Kidney epithelial cell (primary cell): Measurements from ENCODE around the gene MCOLN2. TPM values are rescaled to one million over a fixed set of nuclear protein-coding genes. Genes with fewer than 3 reads are reported as not detected.

Experiments used
- DNase-seq: peaks from one replicate; pipeline ENCODE4 v3.0.0-alpha.2; 2010; ENCODE audit warnings: low read depth
- H3K27me3 ChIP-seq: 2 replicates; pipeline ENCODE4 v1.6.0; 2011; ENCODE audit warnings: low read length; ENCODE audit not compliant: control insufficient read depth, insufficient read depth
- H3K36me3 ChIP-seq: 2 replicates; pipeline ENCODE4 v1.5.1; 2011; ENCODE audit warnings: low read length; ENCODE audit not compliant: control insufficient read depth, insufficient read depth
- H3K4me3 ChIP-seq: 2 replicates; pipeline ENCODE4 v1.5.1; 2011; ENCODE audit warnings: low read depth, mild to moderate bottlenecking, control low read depth, low read length
- total RNA-seq: library from RNA; depleted of rRNA; stranded (reverse); fragments of >200 nt; gene quantifications from 2 replicates; pipeline ENCODE4 v1.2.3, GENCODE V29; 2015
- TF ChIP-seq, protein P1 (sequence below): IDR thresholded peaks from 2 replicates; pipeline ENCODE4 v1.5.1; 2011; ENCODE audit warnings: mild to moderate bottlenecking, moderate library complexity, low read length, control low read depth, inconsistent platforms; ENCODE audit not compliant: insufficient read depth, poor library complexity, severe bottlenecking

MCOLN2 gene
- total RNA-seq, 1 donor from 2014 or later, result 0.46 TPM

DNA sequence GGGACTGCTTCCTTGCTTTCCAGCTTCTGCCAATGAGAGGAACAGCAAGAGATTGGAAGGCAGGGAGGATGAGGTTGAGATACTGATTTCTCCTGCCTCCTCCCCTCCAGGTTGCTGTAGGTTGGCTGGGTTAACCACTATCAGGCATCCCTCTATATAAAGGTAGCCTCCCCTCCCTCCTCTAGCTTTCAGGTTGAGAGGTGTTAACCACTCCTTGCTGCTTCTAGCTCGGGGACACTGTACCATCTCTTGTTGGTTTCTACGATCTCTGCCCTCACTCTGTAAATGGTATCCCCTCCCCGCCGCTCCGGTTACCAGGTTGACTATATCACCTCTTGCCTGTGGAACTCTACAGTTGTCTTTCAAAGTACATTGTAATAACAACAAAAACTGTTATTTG, 120.6 kb downstream of the MCOLN2 start:
- H3K27me3 ChIP-seq, result no peaks in the 10 kb centered on the region

More for the DNA sequence above, 120.6 kb downstream of the MCOLN2 start:
- Histone ChIP-seq H3K36me3 (no peaks in the 10 kb centered on the region), H3K4me3 (no peak overlapping the region)
- no peak for DNase-seq
- TF ChIP-seq, protein P1, sequence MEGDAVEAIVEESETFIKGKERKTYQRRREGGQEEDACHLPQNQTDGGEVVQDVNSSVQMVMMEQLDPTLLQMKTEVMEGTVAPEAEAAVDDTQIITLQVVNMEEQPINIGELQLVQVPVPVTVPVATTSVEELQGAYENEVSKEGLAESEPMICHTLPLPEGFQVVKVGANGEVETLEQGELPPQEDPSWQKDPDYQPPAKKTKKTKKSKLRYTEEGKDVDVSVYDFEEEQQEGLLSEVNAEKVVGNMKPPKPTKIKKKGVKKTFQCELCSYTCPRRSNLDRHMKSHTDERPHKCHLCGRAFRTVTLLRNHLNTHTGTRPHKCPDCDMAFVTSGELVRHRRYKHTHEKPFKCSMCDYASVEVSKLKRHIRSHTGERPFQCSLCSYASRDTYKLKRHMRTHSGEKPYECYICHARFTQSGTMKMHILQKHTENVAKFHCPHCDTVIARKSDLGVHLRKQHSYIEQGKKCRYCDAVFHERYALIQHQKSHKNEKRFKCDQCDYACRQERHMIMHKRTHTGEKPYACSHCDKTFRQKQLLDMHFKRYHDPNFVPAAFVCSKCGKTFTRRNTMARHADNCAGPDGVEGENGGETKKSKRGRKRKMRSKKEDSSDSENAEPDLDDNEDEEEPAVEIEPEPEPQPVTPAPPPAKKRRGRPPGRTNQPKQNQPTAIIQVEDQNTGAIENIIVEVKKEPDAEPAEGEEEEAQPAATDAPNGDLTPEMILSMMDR, result no peak

Other genes with a start within 250 kb of the MCOLN2 start
- gene LPAR3, start 103.9 kb downstream of the MCOLN2 start, total RNA-seq, result 0.55 and 0.58 TPM in 2 replicates
- 11.6 and 13.6 TPM in 2 replicates for gene MCOLN3, start 51.4 kb upstream of the MCOLN2 start, total RNA-seq
- 4.2 and 7.6 TPM in 2 replicates for gene SYDE2, start 203.9 kb upstream of the MCOLN2 start, total RNA-seq